Stimulated activated CD8-positive, alpha-beta memory T cell treated with anti-CD3 and anti-CD28 coated beads, Interleukin-7, amount 100 ng/mL, for 24 hours (primary cell): ENCODE measurements around the gene C1QC.
A peak's percentile ranks its signal among the peaks of the same experiment; 100 is the strongest.

Experiments
- DNase-seq: peaks from one replicate; pipeline ENCODE4 v3.0.0-alpha.2; 2020; ENCODE audit warnings: low read depth

C1QC gene

DNA sequence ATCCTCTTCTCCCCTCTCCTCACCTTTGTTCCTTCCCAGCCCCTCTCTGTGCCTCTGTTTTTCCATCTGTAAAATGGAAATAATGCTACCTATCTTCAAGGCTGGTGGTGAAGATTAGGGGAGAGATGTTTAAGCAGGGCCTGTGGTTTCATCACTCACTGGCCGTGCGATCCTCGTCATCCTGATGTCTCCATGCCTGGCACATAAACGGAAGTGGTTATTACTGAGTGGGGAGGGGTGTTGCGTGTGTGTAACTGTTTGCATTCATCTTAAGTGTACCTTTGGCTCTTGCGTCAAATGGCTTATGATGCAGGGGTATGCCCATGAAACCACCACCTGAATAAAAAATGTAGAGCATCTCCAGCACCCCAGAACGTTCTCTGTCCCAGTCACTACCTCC is 24.2 kb upstream of the C1QC start:
- DNase-seq, result no peak

DNA sequence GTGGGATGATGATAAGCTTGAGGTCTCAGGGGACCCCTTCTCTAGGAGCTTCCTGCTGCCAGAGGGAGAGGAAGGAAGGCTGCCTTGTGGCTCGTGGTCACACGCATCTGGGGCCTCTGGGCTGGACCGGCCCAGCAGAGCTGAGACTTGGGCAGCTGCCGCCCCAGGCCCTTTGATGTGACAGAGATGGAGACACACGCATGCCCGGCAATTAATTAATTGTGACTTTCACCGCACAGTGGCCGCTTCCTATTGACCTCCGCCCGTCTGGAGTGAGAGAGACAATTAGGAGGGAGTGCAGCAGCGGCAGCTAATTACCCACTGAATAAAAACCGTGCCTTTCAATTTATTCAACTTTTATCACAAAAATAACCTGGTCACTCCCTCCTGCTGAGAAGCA is 23.6 kb upstream of the C1QC start:
- no peak for DNase-seq

DNA sequence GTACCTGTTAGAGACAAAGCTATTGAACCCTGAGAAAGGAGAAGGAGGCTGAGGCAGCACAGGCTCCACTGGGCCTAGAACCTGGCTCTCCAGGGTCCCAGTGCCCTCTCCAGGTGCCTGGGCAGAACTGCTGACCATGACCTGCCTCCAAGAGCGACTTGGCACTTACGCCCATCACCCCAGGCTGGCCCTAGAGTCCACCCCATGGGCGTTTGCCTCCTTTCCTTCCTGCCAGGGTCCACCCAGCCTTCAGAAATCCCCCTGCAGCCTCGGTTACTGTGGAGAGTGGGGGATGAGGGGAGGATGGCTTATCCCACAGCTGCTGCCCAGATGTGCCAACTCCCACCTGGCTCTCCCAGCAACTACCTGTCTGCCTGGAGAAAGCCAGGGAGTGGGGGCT is 21.7 kb upstream of the C1QC start:
- no peak for DNase-seq

DNA sequence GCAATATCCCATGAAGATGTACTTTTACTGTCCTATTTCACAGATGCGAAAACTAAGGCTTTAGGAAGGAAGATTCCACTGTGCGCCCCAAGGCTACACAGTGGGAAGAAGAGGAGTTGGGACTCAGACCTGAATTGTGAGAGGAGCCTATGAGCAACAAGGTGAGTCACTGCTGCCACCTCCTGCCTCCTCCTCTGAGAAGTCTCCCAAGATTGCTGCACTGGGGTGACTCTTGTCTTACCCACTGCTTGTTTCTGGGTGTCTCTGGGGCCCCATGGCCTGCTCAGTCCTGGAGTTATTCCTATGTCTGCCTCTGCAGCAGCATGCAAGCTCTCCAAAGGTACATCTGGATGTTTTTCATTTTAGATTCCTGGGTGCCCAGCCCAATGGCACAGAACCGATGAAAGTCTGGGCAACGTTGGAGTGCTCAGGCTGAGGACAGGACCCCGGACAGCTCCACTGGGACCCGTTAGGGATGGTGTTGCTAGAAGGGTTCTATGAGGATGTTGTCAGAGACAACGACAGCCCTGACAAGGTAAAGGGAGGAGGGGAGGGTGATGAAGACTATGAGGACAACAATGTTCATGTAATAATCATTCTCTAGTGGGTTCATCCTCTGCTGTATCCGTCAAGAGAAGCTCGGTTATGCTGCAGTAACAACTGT is 18.0 kb upstream of the C1QC start:
- DNase-seq, result no peak

GRCh38 chr1:22626237-22627157 is 16.9 kb upstream of the C1QC start:
- no peak for DNase-seq

GRCh38 chr1:22627331-22627730 is 16.1 kb upstream of the C1QC start:
- DNase-seq, result no peak

DNA sequence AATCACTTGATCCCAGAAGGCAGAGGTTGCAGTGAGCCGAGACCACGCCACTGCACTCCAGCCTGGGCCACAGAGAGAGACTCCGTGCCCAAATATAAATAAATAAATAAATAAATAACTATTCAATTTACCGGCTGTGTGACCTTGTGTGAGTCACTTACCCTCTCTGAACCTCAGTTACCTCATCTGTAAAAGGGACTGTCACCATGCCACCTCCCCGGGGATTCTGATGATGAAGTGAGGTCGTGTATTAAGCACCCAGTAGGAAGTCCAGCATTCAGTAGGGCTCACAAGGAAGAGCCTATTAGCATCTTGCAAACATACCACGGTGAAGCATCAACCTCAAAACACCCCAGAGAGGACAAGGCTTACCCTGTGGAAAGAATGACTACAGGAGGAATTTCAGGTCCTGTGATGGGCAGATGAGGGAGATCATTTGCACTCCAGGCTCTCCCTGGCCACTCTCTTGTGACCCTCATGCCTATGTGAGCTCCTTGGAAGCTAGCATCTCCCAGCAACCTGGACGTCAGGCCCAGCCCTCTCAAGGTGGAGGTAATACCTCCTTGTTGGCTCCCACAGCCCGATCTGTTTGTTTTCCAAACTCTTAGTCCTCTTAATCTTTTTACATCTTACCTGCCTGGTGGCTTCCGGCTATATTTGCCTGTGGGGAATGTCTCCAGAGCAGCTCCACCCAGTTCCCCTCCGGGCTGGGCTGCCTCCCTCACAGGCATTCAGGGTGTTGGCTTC is 14.6 kb upstream of the C1QC start:
- no peak for DNase-seq

DNA sequence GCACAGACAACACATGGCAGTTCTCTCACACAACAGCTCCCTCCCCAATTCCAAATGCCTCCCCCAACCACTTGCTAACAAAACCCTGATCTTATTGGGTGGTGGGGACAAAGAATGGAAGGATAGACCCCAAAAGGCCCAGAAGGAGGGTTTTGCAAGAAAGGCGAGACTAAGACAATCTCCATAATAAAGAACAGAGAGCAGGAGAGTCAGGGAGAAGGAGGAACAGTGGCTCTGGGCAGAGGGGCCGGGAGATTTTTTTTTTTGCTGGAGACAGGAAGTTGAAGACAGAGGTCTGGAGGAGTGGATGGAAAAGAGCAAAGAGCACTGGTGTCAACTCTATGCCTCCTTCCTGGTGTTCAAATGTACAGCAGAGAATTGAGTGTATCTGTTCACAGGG is 13.5 kb upstream of the C1QC start:
- no peak for DNase-seq

GRCh38 chr1:22633697-22634463 is 9.6 kb upstream of the C1QC start:
- no peak for DNase-seq

- no peak for DNase-seq
Observed at GRCh38 chr1:22635436-22635835, 8.0 kb upstream of the C1QC start.

DNA sequence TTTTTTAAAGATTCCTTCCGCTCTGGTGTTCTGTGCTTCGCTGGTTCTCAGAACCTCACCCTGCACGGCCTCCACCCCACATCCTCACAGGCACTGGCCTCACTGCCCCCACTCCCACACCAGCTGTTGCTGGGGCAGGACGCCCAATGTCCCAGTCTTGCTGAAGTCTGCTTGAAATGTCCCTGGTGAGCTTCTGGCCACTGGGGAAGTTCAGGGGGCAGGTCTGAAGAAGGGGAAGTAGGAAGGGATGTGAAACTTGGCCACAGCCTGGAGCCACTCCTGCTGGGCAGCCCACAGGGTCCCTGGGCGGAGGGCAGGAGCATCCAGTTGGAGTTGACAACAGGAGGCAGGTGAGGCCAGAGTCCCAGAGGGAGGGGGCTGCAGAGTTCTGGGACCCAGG is 7.1 kb upstream of the C1QC start, which contains the start of gene C1QA:
C1QA (plus strand) TSS at position 276 of the 400 bp plus-strand sequence. CDS start 989 bp downstream, outside the sequence.
- DNase-seq, result no peak

- no peak for DNase-seq
Observed at GRCh38 chr1:22636927-22637326, 6.5 kb upstream of the C1QC start.

GRCh38 chr1:22637907-22638445 is 5.5 kb upstream of the C1QC start:
- no peak for DNase-seq

DNA sequence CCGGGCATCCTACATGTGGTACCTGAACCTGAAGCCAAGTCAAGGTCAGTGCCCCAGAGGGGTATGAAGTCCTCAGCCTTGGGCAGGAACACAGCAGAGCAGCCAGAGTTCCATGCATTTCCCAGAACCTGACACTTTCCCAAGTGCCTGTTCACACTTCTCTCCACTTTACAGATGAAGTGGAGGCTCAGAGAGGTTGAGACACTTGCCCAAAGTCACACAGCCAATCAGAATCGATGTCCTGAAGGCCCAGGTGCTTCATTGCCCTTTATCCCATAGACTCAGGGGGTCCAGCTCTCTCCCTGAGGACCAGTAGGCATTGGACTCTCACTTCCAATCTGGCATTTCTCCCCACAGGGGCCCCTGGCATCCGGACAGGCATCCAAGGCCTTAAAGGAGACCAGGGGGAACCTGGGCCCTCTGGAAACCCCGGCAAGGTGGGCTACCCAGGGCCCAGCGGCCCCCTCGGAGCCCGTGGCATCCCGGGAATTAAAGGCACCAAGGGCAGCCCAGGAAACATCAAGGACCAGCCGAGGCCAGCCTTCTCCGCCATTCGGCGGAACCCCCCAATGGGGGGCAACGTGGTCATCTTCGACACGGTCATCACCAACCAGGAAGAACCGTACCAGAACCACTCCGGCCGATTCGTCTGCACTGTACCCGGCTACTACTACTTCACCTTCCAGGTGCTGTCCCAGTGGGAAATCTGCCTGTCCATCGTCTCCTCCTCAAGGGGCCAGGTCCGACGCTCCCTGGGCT is 4.8 kb upstream of the C1QC start:
- no peak for DNase-seq

DNA sequence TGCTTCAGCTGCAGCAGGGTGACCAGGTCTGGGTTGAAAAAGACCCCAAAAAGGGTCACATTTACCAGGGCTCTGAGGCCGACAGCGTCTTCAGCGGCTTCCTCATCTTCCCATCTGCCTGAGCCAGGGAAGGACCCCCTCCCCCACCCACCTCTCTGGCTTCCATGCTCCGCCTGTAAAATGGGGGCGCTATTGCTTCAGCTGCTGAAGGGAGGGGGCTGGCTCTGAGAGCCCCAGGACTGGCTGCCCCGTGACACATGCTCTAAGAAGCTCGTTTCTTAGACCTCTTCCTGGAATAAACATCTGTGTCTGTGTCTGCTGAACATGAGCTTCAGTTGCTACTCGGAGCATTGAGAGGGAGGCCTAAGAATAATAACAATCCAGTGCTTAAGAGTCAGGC is 4.1 kb upstream of the C1QC start:
- no peak for DNase-seq

DNA sequence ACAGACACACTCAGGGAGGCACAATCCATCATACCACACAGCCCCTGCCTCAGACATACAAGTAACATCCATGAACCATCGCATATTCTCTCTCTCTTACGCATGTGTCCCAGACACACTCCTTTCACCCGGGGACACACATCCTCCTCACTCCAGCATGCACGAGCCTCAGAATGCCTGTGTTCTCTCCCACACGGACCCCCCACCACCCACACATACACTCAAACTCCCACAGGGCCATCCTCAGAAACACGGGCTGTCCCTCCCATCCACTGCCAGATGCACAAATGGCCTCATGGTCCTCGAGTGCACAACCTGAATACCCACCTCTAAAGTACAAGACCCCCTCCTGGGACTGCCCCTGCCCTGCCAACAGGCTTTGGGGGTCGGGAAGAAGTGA is 2.2 kb upstream of the C1QC start:
- no peak for DNase-seq

- peak; percentile 51 for DNase-seq
Observed at GRCh38 chr1:22641906-22642636, 1.4 kb upstream of the C1QC start.

- no peak for DNase-seq
Observed at GRCh38 chr1:22643928-22644327, 495 bp downstream of the C1QC start.

DNA sequence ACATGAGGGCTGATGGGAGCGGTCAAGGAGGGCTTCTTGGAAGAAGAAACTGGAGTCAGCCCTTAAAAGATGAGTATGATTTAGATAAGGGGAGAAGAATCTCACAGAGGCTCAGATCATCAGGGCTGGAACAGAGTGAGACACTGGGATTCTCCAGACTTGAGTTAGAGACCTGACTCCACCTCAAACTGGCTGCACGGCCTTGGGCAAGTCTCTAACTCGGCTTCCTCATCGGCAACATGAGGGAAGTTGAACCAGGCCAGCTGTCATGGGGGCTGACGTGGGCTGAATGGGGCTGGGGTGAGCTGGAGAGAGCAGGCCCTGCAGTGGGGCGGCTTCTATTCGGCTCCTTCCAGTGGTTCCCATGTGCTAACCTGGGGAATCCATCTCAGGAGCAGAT is 2.5 kb downstream of the C1QC start:
- no peak for DNase-seq

DNA sequence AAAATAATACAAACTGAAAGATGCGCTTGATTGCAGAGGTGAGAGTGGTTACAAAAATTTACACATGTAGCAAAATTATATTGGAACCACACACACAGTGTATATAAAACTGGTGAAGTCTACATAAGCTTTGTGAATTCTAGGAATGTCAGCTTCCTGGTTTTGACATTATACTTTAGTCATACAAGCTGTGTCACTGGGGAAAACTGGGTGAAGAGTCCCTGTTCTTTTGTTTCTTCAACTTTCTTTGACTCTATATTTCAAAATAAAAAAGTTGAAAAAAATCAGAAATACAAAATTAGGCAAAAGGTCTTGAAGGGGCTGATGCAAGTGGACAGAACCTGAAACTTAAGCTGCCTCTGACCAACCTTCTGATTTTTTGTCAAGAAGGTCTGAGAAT is 3.0 kb downstream of the C1QC start:
- no peak for DNase-seq
